CD4-positive, alpha-beta memory T cell (primary cell): ENCODE results near the gene CUEDC2. TPM values are rescaled to one million over a fixed set of nuclear protein-coding genes. Genes with fewer than 3 reads are reported as not detected.

Experiments
- CTCF ChIA-PET: fragments of 350-600 bp; sonication (Branson Sonifier 250); formaldehyde crosslinking; loops from one replicate; lab custom pipeline; 2021; ENCODE audit warnings: inconsistent platforms; ENCODE audit not compliant: partially characterized antibody; lab: Charles Lee
- POLR2A ChIA-PET: fragments of 350-600 bp; sonication (Branson Sonifier 250); formaldehyde crosslinking; loops from one replicate; lab custom pipeline; 2021; ENCODE audit not compliant: partially characterized antibody; lab: Charles Lee
- DNase-seq, 5 donors: peaks; one replicate each; pipeline versions ENCODE4 v3.0.0 to v3.0.0-alpha.2; 2020 to 2022; ENCODE audit warnings: mixed read lengths in 1 of 5
- H3K27ac ChIP-seq: one replicate; pipeline ENCODE4 v1.7.0; 2013; ENCODE audit warnings: low read depth, low read length
- H3K27me3 ChIP-seq: 2 replicates; pipeline ENCODE4 v1.7.0; 2013; ENCODE audit warnings: mild to moderate bottlenecking, low read length, moderate library complexity; ENCODE audit not compliant: insufficient read depth
- H3K36me3 ChIP-seq: 2 replicates; pipeline ENCODE4 v1.7.0; 2013; ENCODE audit warnings: mild to moderate bottlenecking, low read length, moderate library complexity; ENCODE audit not compliant: insufficient read depth
- H3K4me1 ChIP-seq: 2 replicates; pipeline ENCODE4 v1.7.0; 2013; ENCODE audit warnings: mild to moderate bottlenecking, low read length, moderate library complexity; ENCODE audit not compliant: insufficient read depth
- H3K4me3 ChIP-seq, 2 donors: one replicate each; pipeline ENCODE4 v1.7.0; 2013; ENCODE audit warnings: low read length in 2 of 2, mild to moderate bottlenecking in 1 of 2
- H3K9me3 ChIP-seq, 2 donors: one replicate each; pipeline ENCODE4 v1.7.0; 2013; ENCODE audit warnings: low read length in 2 of 2, control low read depth in 1 of 2; ENCODE audit not compliant: control insufficient read depth in 1 of 2
- H3K27ac Mint-ChIP-seq, 7 donors: one replicate each; pipeline ENCODE4 v1.8.0; 2020 to 2021; ENCODE audit warnings: mixed read lengths in 7 of 7, mild to moderate bottlenecking in 6 of 7, inconsistent platforms in 3 of 7, moderate library complexity in 3 of 7
- H3K27me3 Mint-ChIP-seq, 2 donors: one replicate each; pipeline ENCODE4 v1.8.0; 2020 to 2021; ENCODE audit warnings: mixed read lengths in 2 of 2
- H3K36me3 Mint-ChIP-seq, 2 donors: one replicate each; pipeline ENCODE4 v1.8.0; 2020 to 2021; ENCODE audit warnings: mixed read lengths in 2 of 2, inconsistent platforms in 1 of 2, mild to moderate bottlenecking in 1 of 2
- H3K4me1 Mint-ChIP-seq, 4 donors: one replicate each; pipeline ENCODE4 v1.8.0; 2020 to 2021; ENCODE audit warnings: mixed read lengths in 4 of 4, mild to moderate bottlenecking in 1 of 4
- H3K4me3 Mint-ChIP-seq, 8 donors: one replicate each; pipeline ENCODE4 v1.8.0; 2020 to 2021; ENCODE audit warnings: mixed read lengths in 8 of 8, mild to moderate bottlenecking in 7 of 8, moderate library complexity in 6 of 8, inconsistent platforms in 3 of 8
- H3K9me3 Mint-ChIP-seq, 8 donors: one replicate each; pipeline ENCODE4 v1.8.0; 2020 to 2021; ENCODE audit warnings: mixed read lengths in 8 of 8, mild to moderate bottlenecking in 5 of 8, inconsistent platforms in 3 of 8, moderate library complexity in 1 of 8
- intact Hi-C: fragments of 100-400 bp; cut with micrococcal nuclease; formaldehyde crosslinking; loops from one replicate; pipeline ENCODE4 v1.15.1; 2023
- polyA plus RNA-seq, 2 donors: library from polyadenylated mRNA; unstranded; fragments of 300-500 nt; fragmentation: Illumina TruSeq; gene quantifications; one replicate each; pipeline ENCODE4 v1.2.3, GENCODE V29; 2021
- total RNA-seq, 2 experiments: library from RNA; stranded (reverse); gene quantifications; one replicate each; pipeline ENCODE4 v1.2.3, GENCODE V29; 2021

Gene CUEDC2, protein sequence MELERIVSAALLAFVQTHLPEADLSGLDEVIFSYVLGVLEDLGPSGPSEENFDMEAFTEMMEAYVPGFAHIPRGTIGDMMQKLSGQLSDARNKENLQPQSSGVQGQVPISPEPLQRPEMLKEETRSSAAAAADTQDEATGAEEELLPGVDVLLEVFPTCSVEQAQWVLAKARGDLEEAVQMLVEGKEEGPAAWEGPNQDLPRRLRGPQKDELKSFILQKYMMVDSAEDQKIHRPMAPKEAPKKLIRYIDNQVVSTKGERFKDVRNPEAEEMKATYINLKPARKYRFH
- 10 to 100 TPM; 27.2 to 30.8 TPM for total RNA-seq
- polyA plus RNA-seq, result 10 to 100 TPM; 52.0 to 57.5 TPM

DNA sequence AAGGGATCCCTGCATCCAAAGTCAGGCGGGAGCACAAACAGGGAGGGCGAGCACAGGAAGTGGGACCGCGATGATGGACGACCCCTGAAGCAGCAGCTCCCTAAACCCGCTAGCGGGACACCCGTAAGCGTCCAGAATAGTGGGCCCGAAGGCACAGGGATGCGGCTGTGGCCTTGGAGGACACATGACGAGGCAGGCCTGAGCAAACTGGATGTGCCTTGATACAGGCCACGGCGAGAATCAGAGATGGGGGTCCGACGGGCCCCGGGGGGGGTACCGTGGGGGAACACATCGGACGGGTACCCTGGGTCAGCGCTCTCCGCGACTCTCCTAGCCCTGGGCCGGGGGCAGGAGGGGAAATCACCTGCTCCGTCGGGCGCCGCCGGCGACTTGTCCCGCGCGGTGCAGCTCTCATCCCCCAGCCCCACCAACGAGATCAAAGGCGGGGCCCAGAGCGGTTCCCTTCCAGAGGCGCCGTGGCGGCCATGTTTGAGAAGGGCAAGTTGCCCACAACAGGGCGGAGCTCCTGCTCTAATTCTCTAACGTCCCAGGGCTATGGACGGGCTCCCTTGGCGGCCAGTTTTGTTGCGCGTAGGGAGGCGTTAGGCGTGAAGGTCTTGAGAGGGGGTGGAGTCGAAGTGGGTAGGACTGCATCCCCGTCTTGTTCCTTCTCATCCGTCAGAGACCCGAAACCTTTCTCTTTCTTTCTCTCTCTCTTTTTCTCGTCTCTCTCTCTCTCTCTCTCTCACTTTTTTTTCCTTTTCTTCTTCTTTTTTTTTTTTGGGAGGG, at the start of gene CUEDC2:
CUEDC2 (minus strand) TSS at position 413 of the 789 bp plus-strand sequence. CDS start 7,386 bp downstream, outside the sequence.
- no peaks in the 10 kb centered on the region for H3K36me3 ChIP-seq
- POLR2A ChIA-PET, result interaction anchor here (0.6 to 9.9 kb wide), 19 partner anchors 9 to 286 kb away, joined by 3 to 198 read pairs (median 4); partner anchors contain the start of genes C10orf95, FBXL15, NFKB2 and SUFU
- Mint-ChIP-seq H3K4me1 (peaks cover 24 to 57% (median 40%) of the 10 kb centered on the region in 4 donors), H3K27ac (peak within 1 kb of the TSS; percentile 84 to 98 (median 97)), H3K9me3 (no peaks in the 10 kb centered on the region), H3K36me3 (peaks cover 0 to 13% of the 10 kb centered on the region in 2 donors), H3K4me3 (peak within 1 kb of the TSS; percentile 90 to 95 (median 94)), H3K27me3 (no peaks in the 10 kb centered on the region)
- H3K4me1 ChIP-seq, result peaks cover 52% of the 10 kb centered on the region
- peak; percentile 89 to 95 (median 93) for DNase-seq
- CTCF ChIA-PET, result interaction anchor here (0.6 to 5.9 kb wide), 12 partner anchors 10 to 300 kb away, joined by 3 to 42 read pairs (median 4); partner anchors contain the start of genes ACTR1A, C10orf95, FBXL15 and PPRC1
- H3K27ac ChIP-seq, result peak within 1 kb of the TSS; percentile 79
- H3K9me3 ChIP-seq, result no peaks in the 10 kb centered on the region
- H3K27me3 ChIP-seq, result no peaks in the 10 kb centered on the region
- intact Hi-C loops, result loop anchor here (1.0 to 5.0 kb wide), 5 partner anchors 11 to 310 kb away; partner anchors contain the start of gene WBP1L
- peak within 1 kb of the TSS; percentile 83 to 92 for H3K4me3 ChIP-seq

GRCh38 chr10:102480396-102480795, 48.0 kb upstream of the CUEDC2 start:
- Mint-ChIP-seq H3K36me3 (peaks cover 32 to 58% of the 10 kb centered on the region in 2 donors), H3K9me3 (no peaks in the 10 kb centered on the region), H3K27me3 (no peaks in the 10 kb centered on the region), H3K4me1 (peaks cover 4 to 6% (median 5%) of the 10 kb centered on the region in 4 donors), H3K4me3 (no peak overlapping the region), H3K27ac (peak overlapping the region in 2 of 7 donors; percentile 30 to 35)
- peaks cover 7% of the 10 kb centered on the region for H3K4me1 ChIP-seq
- peaks cover 56% of the 10 kb centered on the region for H3K36me3 ChIP-seq
- no peak for DNase-seq
- POLR2A ChIA-PET, result interaction anchor here (1.3 to 2.7 kb wide), 4 partner anchors 30 to 250 kb away, joined by 4 to 16 read pairs (median 10); partner anchors contain the start of genes C10orf95 and FBXL15
- H3K27ac ChIP-seq, result no peak overlapping the region
- no peak overlapping the region for H3K4me3 ChIP-seq
- intact Hi-C loops, result no loop called here
- no peaks in the 10 kb centered on the region for H3K9me3 ChIP-seq
- H3K27me3 ChIP-seq, result no peaks in the 10 kb centered on the region
- CTCF ChIA-PET, result interaction anchor here (0.9 to 5.3 kb wide), 10 partner anchors 19 to 254 kb away, joined by 3 to 48 read pairs (median 18); partner anchors contain the start of genes CUEDC2, ELOVL3 and NFKB2

- Histone ChIP-seq H3K36me3 (peaks cover 48% of the 10 kb centered on the region), H3K4me3 (no peak overlapping the region), H3K9me3 (no peaks in the 10 kb centered on the region), H3K27me3 (no peaks in the 10 kb centered on the region), H3K4me1 (peaks cover 7% of the 10 kb centered on the region), H3K27ac (no peak overlapping the region)
- H3K4me1 Mint-ChIP-seq, result peaks cover 4 to 11% (median 6%) of the 10 kb centered on the region in 4 donors
- CTCF ChIA-PET, result interaction anchor here (0.9 to 5.3 kb wide), 22 partner anchors 9 to 253 kb away, joined by 3 to 48 read pairs (median 5); partner anchors contain the start of genes CUEDC2, ELOVL3 and NFKB2
- H3K9me3 Mint-ChIP-seq, result no peaks in the 10 kb centered on the region
- POLR2A ChIA-PET, result interaction anchor here (1.2 to 2.7 kb wide), 8 partner anchors 17 to 250 kb away, joined by 3 to 16 read pairs (median 6); partner anchors contain the start of genes C10orf95, FBXL15 and NFKB2
- intact Hi-C loops, result loop anchor here (1.0 to 2.0 kb wide), 6 partner anchors 29 to 311 kb away; no protein-coding TSS in a partner anchor
- DNase-seq, result no peak
- H3K27me3 Mint-ChIP-seq, result no peaks in the 10 kb centered on the region
- peak overlapping the region in 6 of 7 donors; percentile 31 to 84 (median 66) for H3K27ac Mint-ChIP-seq
- H3K4me3 Mint-ChIP-seq, result no peak overlapping the region
- peaks cover 28 to 52% of the 10 kb centered on the region in 2 donors for H3K36me3 Mint-ChIP-seq
These were observed 47.3 kb upstream of the CUEDC2 start for GRCh38 chr10:102479651-102480050.

- H3K4me3 Mint-ChIP-seq, result no peak overlapping the region
- ChIA-PET CTCF (interaction anchor here (0.6 to 5.3 kb wide), 5 partner anchors 26 to 247 kb away, joined by 3 to 40 read pairs (median 3); partner anchors contain the start of gene ACTR1A), POLR2A (interaction anchor here (0.9 kb wide), 1 partner anchor 83 kb away, joined by 3 read pairs; no protein-coding TSS in a partner anchor)
- H3K4me1 Mint-ChIP-seq, result peaks cover 11 to 28% (median 17%) of the 10 kb centered on the region in 4 donors
- no peak overlapping the region for H3K4me3 ChIP-seq
- peak overlapping the region in 6 of 7 donors; percentile 18 to 86 (median 59) for H3K27ac Mint-ChIP-seq
- H3K36me3 Mint-ChIP-seq, result peaks cover 2 to 23% of the 10 kb centered on the region in 2 donors
- DNase-seq, result no peak
- no peaks in the 10 kb centered on the region for H3K27me3 Mint-ChIP-seq
- no peaks in the 10 kb centered on the region for H3K9me3 Mint-ChIP-seq
- peaks cover 20% of the 10 kb centered on the region for H3K4me1 ChIP-seq
- H3K36me3 ChIP-seq, result peaks cover 18% of the 10 kb centered on the region
- no peak overlapping the region for H3K27ac ChIP-seq
- no peaks in the 10 kb centered on the region for H3K9me3 ChIP-seq
- intact Hi-C loops, result no loop called here
- no peaks in the 10 kb centered on the region for H3K27me3 ChIP-seq
These were observed 44.2 kb upstream of the CUEDC2 start for GRCh38 chr10:102476466-102477141.

GRCh38 chr10:102475451-102476040, 43.2 kb upstream of the CUEDC2 start:
- Mint-ChIP-seq H3K27me3 (no peaks in the 10 kb centered on the region), H3K4me1 (peaks cover 11 to 28% (median 17%) of the 10 kb centered on the region in 4 donors), H3K4me3 (no peak overlapping the region), H3K36me3 (peaks cover 0 to 12% of the 10 kb centered on the region in 2 donors), H3K27ac (peak overlapping the region in 4 of 7 donors; percentile 18 to 35 (median 24)), H3K9me3 (no peaks in the 10 kb centered on the region)
- Histone ChIP-seq H3K27ac (no peak overlapping the region), H3K9me3 (no peaks in the 10 kb centered on the region), H3K36me3 (peaks cover 7% of the 10 kb centered on the region), H3K4me3 (no peak overlapping the region), H3K4me1 (peaks cover 20% of the 10 kb centered on the region), H3K27me3 (no peaks in the 10 kb centered on the region)
- DNase-seq, result no peak
- CTCF ChIA-PET, result interaction anchor here (0.6 to 5.3 kb wide), 4 partner anchors 29 to 246 kb away, joined by 3 to 40 read pairs (median 4); partner anchors contain the start of gene SUFU
- intact Hi-C loops, result no loop called here
- POLR2A ChIA-PET, result interaction anchor here (0.6 to 1.4 kb wide), 2 partner anchors 25 to 53 kb away, joined by 3 to 5 read pairs; partner anchors contain the start of gene C10orf95
